Muscle layer of colon (tissue), 2 donors: Measurements from ENCODE around the gene NLRC3.

Experiments
- H3K27ac ChIP-seq: one replicate; pipeline ENCODE4 v1.7.0; 2013; ENCODE audit warnings: low read depth, mild to moderate bottlenecking, low read length, moderate library complexity
- H3K27me3 ChIP-seq, 2 donors: one replicate each; pipeline ENCODE4 v1.7.0; 2013; ENCODE audit warnings: low read length in 2 of 2, mild to moderate bottlenecking in 2 of 2; ENCODE audit not compliant: insufficient read depth in 2 of 2, control insufficient read depth in 1 of 2
- H3K36me3 ChIP-seq: one replicate; pipeline ENCODE4 v1.7.0; 2013; ENCODE audit warnings: mild to moderate bottlenecking, low read length; ENCODE audit not compliant: insufficient read depth
- H3K4me1 ChIP-seq: one replicate; pipeline ENCODE4 v1.7.0; 2013; ENCODE audit warnings: mild to moderate bottlenecking, low read length; ENCODE audit not compliant: insufficient read depth
- H3K4me3 ChIP-seq, 2 donors: one replicate each; pipeline ENCODE4 v1.7.0; 2013; ENCODE audit warnings: low read length in 2 of 2, low read depth in 1 of 2, mild to moderate bottlenecking in 1 of 2, moderate library complexity in 1 of 2
- H3K9ac ChIP-seq: one replicate; pipeline ENCODE4 v1.7.0; 2013; ENCODE audit warnings: low read length
- H3K9me3 ChIP-seq: one replicate; pipeline ENCODE4 v1.7.0; 2013; ENCODE audit warnings: mild to moderate bottlenecking, low read length
- donor health status: abdominal sarcoma.
- donor health status: Adenocarcinoma of cecum.

The NLRC3 gene

GRCh38 chr16:3519581-3519980 is 57.6 kb downstream of the NLRC3 start:
- H3K27me3 ChIP-seq: no peaks in the 10 kb centered on the region
- H3K9me3 ChIP-seq: no peaks in the 10 kb centered on the region
- peak overlapping the region; percentile 35 for H3K27ac ChIP-seq
- H3K9ac ChIP-seq: no peak overlapping the region
- H3K4me3 ChIP-seq: no peak overlapping the region
- H3K36me3 ChIP-seq: peaks cover 40% of the 10 kb centered on the region
- H3K4me1 ChIP-seq: peaks cover 15% of the 10 kb centered on the region

- Histone ChIP-seq H3K27ac (no peak overlapping the region), H3K4me3 (no peak overlapping the region), H3K9ac (no peak overlapping the region), H3K4me1 (peaks cover 15% of the 10 kb centered on the region), H3K36me3 (peaks cover 44% of the 10 kb centered on the region), H3K9me3 (no peaks in the 10 kb centered on the region), H3K27me3 (no peaks in the 10 kb centered on the region)
Observed at GRCh38 chr16:3518986-3519348, 58.2 kb downstream of the NLRC3 start.

- Histone ChIP-seq H3K4me1 (peaks cover 15% of the 10 kb centered on the region), H3K9me3 (no peaks in the 10 kb centered on the region), H3K36me3 (peaks cover 43% of the 10 kb centered on the region), H3K27ac (no peak overlapping the region), H3K9ac (no peak overlapping the region), H3K27me3 (no peaks in the 10 kb centered on the region), H3K4me3 (no peak overlapping the region)
Observed at GRCh38 chr16:3518292-3518985, 58.8 kb downstream of the NLRC3 start.

- H3K4me3 ChIP-seq: no peak overlapping the region
- H3K9me3 ChIP-seq: no peaks in the 10 kb centered on the region
- no peak overlapping the region for H3K27ac ChIP-seq
- no peak overlapping the region for H3K9ac ChIP-seq
- peaks cover 48% of the 10 kb centered on the region for H3K36me3 ChIP-seq
- H3K27me3 ChIP-seq: no peaks in the 10 kb centered on the region
- peaks cover 11% of the 10 kb centered on the region for H3K4me1 ChIP-seq
Observed at GRCh38 chr16:3515897-3516296, 61.3 kb downstream of the NLRC3 start.

GRCh38 chr16:3514621-3515020 is 62.6 kb downstream of the NLRC3 start:
- H3K9ac ChIP-seq: no peak overlapping the region
- H3K4me1 ChIP-seq: peaks cover 5% of the 10 kb centered on the region
- no peaks in the 10 kb centered on the region for H3K9me3 ChIP-seq
- peaks cover 54% of the 10 kb centered on the region for H3K36me3 ChIP-seq
- no peak overlapping the region for H3K4me3 ChIP-seq
- no peak overlapping the region for H3K27ac ChIP-seq
- no peaks in the 10 kb centered on the region for H3K27me3 ChIP-seq

GRCh38 chr16:3513892-3514583 is 63.2 kb downstream of the NLRC3 start:
- peaks cover 56% of the 10 kb centered on the region for H3K36me3 ChIP-seq

GRCh38 chr16:3511286-3512180 is 65.7 kb downstream of the NLRC3 start:
- Histone ChIP-seq H3K4me3 (no peak overlapping the region), H3K9ac (no peak overlapping the region), H3K27ac (no peak overlapping the region), H3K9me3 (no peaks in the 10 kb centered on the region), H3K27me3 (no peaks in the 10 kb centered on the region), H3K4me1 (no peaks in the 10 kb centered on the region), H3K36me3 (peaks cover 72% of the 10 kb centered on the region)

More at GRCh38 chr16:3513892-3514583, 63.2 kb downstream of the NLRC3 start:
- Histone ChIP-seq H3K27ac (no peak overlapping the region), H3K27me3 (no peaks in the 10 kb centered on the region), H3K4me1 (no peaks in the 10 kb centered on the region), H3K9ac (no peak overlapping the region), H3K9me3 (no peaks in the 10 kb centered on the region), H3K4me3 (no peak overlapping the region)

GRCh38 chr16:3510416-3510815 is 66.8 kb downstream of the NLRC3 start:
- no peaks in the 10 kb centered on the region for H3K27me3 ChIP-seq
- no peaks in the 10 kb centered on the region for H3K9me3 ChIP-seq
- H3K4me3 ChIP-seq: no peak overlapping the region
- H3K27ac ChIP-seq: no peak overlapping the region
- H3K9ac ChIP-seq: no peak overlapping the region
- H3K4me1 ChIP-seq: no peaks in the 10 kb centered on the region
- peaks cover 70% of the 10 kb centered on the region for H3K36me3 ChIP-seq

- Histone ChIP-seq H3K9me3 (no peaks in the 10 kb centered on the region), H3K4me3 (no peak overlapping the region), H3K9ac (no peak overlapping the region), H3K36me3 (peaks cover 61% of the 10 kb centered on the region), H3K27ac (no peak overlapping the region), H3K27me3 (no peaks in the 10 kb centered on the region), H3K4me1 (no peaks in the 10 kb centered on the region)
Observed at GRCh38 chr16:3509470-3509928, 67.7 kb downstream of the NLRC3 start.

- Histone ChIP-seq H3K36me3 (peaks cover 53% of the 10 kb centered on the region), H3K4me1 (no peaks in the 10 kb centered on the region), H3K4me3 (no peak overlapping the region), H3K9ac (no peak overlapping the region), H3K9me3 (no peaks in the 10 kb centered on the region), H3K27me3 (no peaks in the 10 kb centered on the region), H3K27ac (no peak overlapping the region)
Observed at GRCh38 chr16:3508736-3509135, 68.5 kb downstream of the NLRC3 start.

GRCh38 chr16:3503523-3503922 is 73.7 kb downstream of the NLRC3 start:
- H3K9me3 ChIP-seq: no peaks in the 10 kb centered on the region
- peaks cover 7% of the 10 kb centered on the region for H3K4me1 ChIP-seq
- peaks cover 22% of the 10 kb centered on the region for H3K36me3 ChIP-seq
- H3K4me3 ChIP-seq: no peak overlapping the region
- H3K27ac ChIP-seq: no peak overlapping the region
- H3K9ac ChIP-seq: no peak overlapping the region
- no peaks in the 10 kb centered on the region for H3K27me3 ChIP-seq
